ENCODE data around the gene QRICH1.

Gene QRICH1, protein sequence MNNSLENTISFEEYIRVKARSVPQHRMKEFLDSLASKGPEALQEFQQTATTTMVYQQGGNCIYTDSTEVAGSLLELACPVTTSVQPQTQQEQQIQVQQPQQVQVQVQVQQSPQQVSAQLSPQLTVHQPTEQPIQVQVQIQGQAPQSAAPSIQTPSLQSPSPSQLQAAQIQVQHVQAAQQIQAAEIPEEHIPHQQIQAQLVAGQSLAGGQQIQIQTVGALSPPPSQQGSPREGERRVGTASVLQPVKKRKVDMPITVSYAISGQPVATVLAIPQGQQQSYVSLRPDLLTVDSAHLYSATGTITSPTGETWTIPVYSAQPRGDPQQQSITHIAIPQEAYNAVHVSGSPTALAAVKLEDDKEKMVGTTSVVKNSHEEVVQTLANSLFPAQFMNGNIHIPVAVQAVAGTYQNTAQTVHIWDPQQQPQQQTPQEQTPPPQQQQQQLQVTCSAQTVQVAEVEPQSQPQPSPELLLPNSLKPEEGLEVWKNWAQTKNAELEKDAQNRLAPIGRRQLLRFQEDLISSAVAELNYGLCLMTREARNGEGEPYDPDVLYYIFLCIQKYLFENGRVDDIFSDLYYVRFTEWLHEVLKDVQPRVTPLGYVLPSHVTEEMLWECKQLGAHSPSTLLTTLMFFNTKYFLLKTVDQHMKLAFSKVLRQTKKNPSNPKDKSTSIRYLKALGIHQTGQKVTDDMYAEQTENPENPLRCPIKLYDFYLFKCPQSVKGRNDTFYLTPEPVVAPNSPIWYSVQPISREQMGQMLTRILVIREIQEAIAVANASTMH

DNA sequence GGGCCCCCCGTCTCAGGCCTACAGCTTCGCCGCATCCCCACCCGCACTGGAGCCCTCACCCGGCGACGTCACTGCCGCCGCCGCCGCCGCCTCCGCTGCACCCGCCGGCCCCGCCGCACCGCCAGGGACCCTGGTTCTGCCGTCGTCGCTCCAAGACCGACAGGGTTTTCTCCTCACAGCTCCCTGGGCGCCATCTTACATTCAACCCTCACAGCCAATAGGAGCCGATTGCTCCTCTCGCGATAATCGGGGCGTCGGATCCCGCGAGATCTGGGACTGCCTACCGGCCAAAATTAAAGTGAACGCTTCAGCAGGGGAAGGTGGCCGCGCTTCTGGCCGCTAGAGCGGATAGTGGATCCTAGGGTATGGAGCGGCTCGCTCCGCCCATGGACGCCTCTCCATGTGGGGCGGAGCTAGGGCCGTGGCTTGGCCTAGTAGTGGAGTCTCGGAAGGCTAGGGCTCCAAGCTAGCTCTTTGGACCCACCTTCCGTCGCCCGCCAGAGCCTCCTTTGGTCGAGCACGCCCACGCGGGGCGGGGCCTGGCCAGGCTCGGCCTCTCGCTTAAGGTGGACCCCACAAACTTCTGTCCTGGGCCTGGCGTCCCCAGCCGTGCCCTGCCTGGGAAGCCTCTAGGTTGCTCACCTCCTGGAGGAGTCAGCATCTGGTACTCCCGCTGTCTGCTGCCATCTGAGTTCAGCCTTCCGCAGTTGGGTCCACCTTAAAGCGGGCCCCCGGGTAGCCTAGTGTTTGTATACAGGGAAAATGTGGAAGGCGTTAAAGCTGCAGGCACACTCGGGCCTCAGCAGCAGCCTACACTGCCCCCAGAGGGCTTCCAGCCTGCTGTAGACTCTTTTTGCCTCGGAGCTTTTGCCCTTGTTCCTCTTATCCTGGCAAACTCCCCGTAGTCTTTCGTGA is at the start of gene QRICH1:
QRICH1 (minus strand) TSS at position 219 of the 915 bp plus-strand sequence. CDS start 17,054 bp downstream, outside the sequence.
- FAIRE-seq: no peak

GRCh38 chr3:49140080-49140479 is 46.2 kb upstream of the QRICH1 start:
- FAIRE-seq: no peak

DNA sequence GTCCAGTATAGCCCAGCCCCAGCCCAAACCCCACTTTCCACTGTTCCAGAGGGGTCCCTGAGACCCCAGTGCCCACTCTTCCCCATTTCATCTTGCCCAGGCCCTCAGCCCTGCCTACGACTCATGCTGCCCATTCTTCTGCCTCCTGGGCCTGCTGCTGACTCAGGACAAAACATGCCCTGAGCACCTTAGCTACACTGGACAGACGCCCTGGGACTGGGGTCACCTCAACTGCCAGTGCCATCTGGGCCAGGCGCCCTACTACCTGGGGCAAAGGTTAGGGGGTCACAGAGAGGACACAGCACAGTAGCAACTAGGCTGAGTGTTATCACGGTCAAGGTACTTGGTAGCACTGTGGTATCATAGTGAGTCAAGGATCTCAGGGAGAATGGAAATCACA is 41.6 kb upstream of the QRICH1 start:
- FAIRE-seq: no peak

DNA sequence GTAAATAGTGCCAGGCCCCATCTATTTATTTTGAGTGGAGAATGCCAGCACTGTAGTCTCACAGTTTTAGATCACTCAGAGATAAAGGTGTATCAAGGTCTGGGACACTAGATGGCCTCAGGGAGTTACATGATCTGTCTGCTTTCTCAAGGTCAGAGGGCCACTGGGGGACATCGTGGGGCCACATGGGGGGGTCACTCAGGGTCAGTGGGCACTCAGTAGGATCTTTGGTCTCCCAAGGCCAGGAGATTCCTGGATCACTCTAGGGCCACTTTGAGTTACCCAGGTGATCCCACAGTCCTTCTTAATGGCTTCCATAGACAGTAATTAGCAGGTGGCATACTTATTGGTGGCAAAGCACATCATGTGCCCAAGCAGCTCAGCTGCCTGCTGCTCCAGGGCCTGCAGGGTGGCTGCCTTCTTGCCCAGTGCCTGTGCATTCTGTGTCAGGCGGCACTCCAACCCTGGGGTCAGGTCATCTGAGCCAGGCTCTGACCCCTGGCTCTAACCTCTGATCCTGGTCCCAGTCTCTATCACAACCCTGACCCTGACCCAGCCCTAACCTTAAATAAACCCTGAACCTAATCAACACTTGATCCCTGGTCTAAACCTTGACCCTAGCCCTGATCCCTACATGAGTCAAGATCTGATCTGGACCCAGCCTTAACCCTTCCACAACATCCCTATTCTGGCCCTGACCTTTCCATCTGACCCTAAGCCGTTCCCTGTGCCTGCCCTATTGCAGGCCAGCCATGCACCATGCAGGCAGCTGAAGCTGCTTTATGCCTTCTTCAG is 40.8 kb upstream of the QRICH1 start:
- no peak for FAIRE-seq

DNA sequence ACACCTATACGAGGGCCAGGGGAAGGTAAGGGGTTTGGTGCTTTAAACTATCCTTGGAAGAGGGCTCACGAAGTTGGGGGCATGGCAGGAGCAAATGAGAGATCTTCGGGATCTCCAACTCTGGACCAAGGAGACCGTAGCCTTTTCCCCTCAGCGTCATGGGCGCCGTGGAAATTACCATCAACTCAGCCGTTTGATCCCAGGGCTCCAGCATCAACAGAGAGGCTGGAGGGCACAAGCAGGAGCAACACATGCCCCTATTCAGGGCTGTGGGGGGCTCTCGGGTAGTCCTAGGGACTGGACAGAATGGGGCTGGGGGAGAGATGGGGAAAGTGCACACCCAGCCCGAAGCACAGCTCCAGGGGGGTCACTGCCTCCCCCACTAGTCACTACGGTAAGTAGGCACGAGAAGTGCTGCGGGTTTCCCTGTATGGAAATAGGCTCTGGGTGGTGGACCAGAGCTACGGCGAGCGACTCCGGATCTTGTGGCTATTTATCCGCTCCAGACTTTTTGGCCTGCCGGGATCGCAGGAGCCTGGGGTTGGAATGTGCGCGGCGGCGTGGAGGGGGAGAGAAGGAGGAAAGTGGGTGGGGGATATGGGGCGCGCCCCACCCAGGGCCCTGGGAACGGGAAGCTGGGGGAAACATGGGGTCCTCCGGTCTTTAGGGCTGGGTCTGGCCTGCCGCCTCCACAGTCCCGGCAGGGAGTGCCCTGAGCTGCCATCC is 39.5 kb upstream of the QRICH1 start:
- no peak for FAIRE-seq

DNA sequence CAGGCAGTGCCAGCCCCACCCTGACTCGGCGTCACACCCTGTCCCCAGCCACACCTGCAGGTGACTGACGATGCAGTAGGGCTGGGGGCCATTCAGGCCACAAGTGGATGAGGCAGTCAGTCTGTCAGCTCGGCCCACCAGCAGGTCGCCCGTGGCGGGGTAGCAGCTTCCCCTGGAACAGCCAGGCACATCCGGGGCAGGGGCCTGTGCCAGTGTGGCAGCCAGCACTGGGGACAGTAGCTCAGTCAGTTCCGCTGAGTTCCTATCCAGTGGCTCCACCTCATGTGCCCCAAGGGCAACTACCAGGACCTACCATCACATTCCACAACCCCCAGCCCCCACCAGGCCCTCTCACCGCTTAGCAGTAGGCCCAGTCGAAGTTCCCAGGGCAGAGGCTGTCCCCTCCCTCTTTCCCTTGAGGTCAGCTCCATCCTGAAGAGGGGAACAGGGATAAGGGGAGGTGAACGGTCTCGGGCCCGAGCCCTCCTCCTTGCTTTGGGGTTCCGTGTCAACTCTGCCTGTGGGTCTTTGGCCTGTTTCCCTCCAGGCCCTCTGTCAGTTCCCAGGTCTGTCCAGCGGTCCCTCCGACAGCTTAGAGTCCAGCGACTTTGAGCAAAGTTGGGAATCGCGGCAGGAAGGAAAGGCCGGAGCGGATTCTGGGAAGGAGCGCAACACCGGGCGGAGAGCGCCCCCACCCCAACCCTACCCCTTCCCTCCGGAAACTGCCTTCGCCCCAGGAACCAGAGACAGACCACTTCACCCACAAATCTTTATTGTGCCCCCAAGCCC is 38.8 kb upstream of the QRICH1 start, which contains the start of gene LAMB2:
LAMB2 (minus strand) TSS at position 614 of the 789 bp plus-strand sequence; CDS start at position 431, 183 bp downstream.
- FAIRE-seq: no peak

DNA sequence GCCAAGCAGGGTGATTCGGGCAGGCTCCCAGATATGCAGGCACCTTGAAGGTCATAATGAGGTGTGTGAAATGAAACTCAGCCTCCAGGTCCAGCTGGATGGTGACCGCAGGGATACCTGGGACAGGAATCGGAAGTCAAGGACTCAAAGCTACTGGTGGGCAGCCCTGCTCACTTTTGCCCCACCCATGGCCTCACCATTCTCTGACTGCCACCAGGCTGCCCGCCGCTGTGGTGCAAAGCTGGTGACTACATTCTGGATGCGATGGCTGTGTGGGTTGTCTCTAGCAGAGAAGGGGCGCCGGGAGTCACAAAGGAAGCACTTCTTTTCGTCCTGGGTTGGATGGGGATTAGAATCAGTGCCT is 38.2 kb upstream of the QRICH1 start:
- FAIRE-seq: no peak

DNA sequence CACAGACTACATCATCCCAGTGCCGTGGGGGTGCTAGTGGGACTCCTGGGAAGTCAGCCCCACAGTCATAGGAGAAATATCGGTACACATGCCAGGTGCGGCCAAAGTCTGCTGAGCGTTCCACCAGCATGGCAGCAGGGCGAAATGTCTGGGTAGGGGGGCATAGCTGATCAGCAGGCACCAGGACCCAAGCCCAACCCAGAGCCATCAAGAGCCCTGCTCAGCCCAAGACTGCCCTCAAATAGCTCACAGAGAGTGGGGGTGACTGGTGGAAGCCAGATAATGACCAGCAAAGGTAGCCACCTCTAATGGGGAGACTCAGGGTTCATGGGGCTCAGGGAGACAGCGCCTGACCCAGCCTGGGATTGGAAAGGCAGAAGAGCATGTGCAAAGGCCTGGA is 37.7 kb upstream of the QRICH1 start:
- FAIRE-seq: no peak

- no peak for FAIRE-seq
Measured at GRCh38 chr3:49131040-49131439, 37.2 kb upstream of the QRICH1 start.

DNA sequence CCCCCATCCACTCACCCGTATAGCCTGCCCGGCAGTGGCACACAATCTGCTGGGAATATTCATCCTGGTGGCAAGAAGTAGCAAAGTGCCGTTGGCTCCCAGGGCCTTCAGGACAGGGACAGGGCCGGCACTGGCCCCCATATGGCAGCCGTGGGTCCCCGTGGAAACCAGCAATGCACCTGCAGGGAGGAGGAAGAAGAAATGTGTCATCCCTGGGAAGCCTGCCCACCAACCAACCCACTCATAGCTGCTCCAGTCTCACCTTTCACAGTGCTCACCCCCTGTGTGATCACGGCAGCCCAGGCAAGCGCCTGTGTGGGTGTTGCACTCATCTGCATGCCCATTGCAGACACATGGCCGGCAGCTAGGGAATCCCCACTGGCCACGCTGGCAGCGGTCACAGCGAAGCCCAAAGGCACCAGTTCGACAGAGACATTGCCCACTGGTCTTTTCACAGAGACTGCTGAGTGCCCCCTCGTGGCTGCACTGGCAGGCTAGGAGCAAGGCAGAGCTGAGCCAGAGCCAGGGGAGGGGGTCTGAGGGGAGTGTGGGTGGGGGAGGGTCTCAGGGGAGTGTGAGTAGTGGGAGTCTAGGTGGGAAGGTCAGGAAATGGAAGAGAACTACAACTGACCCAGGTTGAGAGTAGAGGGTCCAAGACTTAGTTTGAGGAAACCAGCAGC is 31.3 kb upstream of the QRICH1 start:
- FAIRE-seq: no peak

DNA sequence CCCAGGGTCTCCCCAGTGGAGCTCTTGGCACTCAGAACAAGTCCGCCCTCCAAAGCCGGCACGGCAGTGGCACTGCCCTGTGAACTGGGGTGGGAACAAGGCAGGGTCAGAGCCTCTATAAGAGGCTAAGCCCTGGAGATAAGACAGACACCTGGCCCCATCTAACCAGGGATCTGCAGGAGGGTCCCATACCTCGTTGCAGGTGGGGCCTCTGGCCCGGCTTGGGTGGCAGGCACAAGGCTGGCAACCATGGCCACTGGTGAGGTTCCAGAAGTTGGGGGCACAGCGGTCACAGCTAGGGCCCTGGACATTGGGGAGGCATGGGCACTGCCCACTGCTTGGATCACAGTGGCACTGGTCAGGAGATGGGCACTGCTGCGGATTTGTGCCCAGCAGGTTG is 30.3 kb upstream of the QRICH1 start:
- FAIRE-seq: no peak

GRCh38 chr3:49123687-49124086 is 29.8 kb upstream of the QRICH1 start:
- FAIRE-seq: no peak

DNA sequence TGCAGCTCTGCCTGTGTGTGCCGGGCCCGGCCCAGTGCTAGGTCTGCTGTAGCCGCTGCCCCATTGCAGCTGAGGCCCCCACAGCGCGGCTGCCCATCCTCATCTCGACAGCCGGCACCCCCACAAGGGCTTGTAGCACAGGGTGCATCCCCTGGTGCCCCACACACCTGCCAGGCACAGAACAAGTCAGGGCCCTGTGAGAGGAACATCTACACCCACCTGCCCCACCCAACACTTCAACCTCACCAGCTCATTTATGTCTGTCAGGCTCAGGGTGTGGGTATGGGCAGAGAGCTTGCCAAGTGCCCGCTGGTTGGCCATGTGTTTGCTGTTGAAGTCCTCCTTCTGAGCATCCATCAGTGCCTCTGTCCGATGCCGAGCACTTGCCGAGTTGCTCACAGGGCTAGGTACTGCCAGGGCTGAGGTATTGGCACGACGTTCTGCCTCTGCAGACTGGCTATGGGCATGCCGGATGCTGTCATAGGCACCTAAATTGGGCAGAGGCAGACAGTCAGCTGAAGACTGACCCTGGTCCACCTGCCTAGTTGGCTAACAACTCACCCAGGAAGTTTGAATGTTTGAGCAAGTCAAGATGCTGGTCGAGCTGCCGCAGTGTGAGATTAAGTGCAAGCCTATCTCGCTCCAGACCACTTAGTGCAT is 29.1 kb upstream of the QRICH1 start:
- FAIRE-seq: no peak

DNA sequence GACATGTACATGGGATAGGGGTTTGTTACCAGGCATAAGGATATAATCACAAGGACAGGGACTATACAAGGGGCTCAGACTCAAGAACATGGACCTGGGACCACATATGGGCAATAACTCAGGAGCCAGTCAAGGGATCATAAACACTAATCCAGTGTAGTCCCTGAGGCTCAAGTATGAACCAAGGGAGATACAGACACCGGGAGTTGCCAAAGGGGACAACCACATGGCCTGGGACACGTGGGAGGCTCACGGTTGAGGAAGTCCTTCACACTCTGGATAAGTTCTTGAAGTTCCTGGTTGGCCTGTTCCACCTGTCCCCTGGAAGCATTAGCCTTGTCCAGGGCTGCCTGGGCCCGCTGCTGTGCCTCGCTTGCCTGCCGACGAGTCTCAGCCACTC is 28.6 kb upstream of the QRICH1 start:
- no peak for FAIRE-seq

DNA sequence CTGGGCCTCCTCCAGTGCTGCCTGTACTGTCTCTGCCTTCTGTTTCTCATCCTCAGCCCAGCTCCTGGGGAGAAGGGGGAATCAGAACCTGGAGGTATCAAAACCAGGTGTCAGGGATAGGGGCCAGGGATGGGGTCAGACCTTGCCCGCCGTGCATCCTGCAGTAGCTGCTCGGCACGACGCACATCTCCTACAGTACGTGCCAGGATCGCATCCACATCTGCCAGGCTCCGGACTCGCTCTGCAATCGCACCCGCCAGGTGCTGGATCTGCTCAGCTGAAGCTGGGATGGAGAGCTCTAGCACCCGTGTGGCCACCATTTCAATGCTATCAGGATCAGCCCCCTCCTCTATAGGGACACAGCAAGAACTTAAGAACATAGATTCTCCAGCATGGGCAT is 28.2 kb upstream of the QRICH1 start:
- FAIRE-seq: no peak

DNA sequence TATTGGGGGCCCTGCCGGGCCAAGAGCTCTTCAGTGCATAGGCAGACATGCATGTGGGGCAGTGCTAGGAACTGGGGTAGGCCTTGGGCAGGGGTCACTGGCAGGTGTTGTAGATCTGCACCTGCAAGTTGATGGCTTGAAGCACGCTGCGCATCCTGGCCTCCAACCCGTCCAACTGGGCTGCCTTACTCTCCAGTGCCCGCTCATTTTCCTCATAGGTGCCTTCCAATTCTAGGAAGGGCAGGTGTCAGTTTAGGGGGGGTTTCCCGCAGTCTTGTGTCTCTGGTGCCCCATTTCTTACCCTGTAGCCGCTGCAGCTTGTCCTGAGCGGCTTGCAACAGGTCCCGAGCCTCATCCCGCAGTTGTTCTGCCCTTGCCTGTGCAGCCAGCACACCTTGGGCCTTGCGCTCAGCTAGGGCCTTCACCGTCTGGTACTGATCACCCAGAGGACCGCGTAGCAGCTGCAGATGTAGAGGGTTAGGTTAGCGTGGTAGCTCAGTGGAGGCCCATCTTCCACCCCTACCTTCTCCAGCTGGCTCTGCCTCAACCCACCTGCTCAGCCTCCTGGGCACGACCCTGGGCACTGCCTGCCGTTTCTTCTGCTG is 27.4 kb upstream of the QRICH1 start:
- FAIRE-seq: no peak

- no peak for FAIRE-seq
Measured at GRCh38 chr3:49120438-49121131, 26.7 kb upstream of the QRICH1 start, which contains the start of gene USP19. Gene USP19, minus strand, starts transcription at chr3:49120823. Its CDS starts 1,678 bp downstream, at chr3:49119145.

GRCh38 chr3:49120096-49120437 is 26.2 kb upstream of the QRICH1 start:
- no peak for FAIRE-seq
